A673 (cell line): Measurements from ENCODE around the gene AKAP14. TPM values are rescaled to one million over a fixed set of nuclear protein-coding genes. Genes with fewer than 3 reads are reported as not detected.
"Not testable (repeated sequence)": the region's sequence is repeated elsewhere in the genome, so short reads cannot be mapped to it uniquely, and the experiment has no call there.

Experiments
- BruUV-seq: library from RNA; stranded (reverse); fragments of 400-500 nt; replicated peaks from 2 replicates; lab custom pipeline; 2021; lab: Mats Ljungman, UMichigan
- CTCF ChIA-PET: fragments of 300-600 bp; sonication (Branson Sonifier 250); formaldehyde crosslinking; loops from one replicate; lab custom pipeline; 2022; ENCODE audit warnings: antibody characterized with exemption; lab: Charles Lee
- POLR2A ChIA-PET: fragments of 300-600 bp; sonication (Branson Sonifier 250); formaldehyde crosslinking; loops from one replicate; lab custom pipeline; 2022; ENCODE audit warnings: antibody characterized with exemption; ENCODE audit not compliant: low non-redundant PET; lab: Charles Lee
- DNase-seq: peaks from one replicate; pipeline ENCODE4 v3.0.0-alpha.2; 2015; ENCODE audit warnings: low spot score
- H3K27ac ChIP-seq: fragments of 200-600 bp; sonication (generic); 2 replicates; pipeline ENCODE4 v1.5.1; 2016; ENCODE audit warnings: mixed run types, low read depth, mild to moderate bottlenecking, mixed read lengths, antibody characterized with exemption, low read length; ENCODE audit not compliant: poor library complexity, severe bottlenecking
- H3K27me3 ChIP-seq: fragments of 200-600 bp; sonication (generic); replicated peaks from 2 replicates; pipeline ENCODE4 v1.6.1; 2017; ENCODE audit warnings: mixed run types, low read depth, mild to moderate bottlenecking, mixed read lengths, antibody characterized with exemption, low read length; ENCODE audit not compliant: insufficient read depth, poor library complexity
- H3K36me3 ChIP-seq: fragments of 200-600 bp; sonication (generic); 2 replicates; pipeline ENCODE4 v1.6.1; 2016; ENCODE audit warnings: mixed run types, mild to moderate bottlenecking, mixed read lengths, antibody characterized with exemption, low read length; ENCODE audit not compliant: insufficient read depth, poor library complexity, severe bottlenecking
- H3K4me1 ChIP-seq: fragments of 200-600 bp; sonication (generic); 2 replicates; pipeline ENCODE4 v1.6.1; 2017; ENCODE audit warnings: mixed run types, mild to moderate bottlenecking, mixed read lengths, antibody characterized with exemption, low read length; ENCODE audit not compliant: insufficient read depth, poor library complexity, severe bottlenecking
- H3K4me3 ChIP-seq: fragments of 200-600 bp; sonication (generic); 2 replicates; pipeline ENCODE4 v1.5.1; 2016; ENCODE audit warnings: low read depth, mixed run types, mild to moderate bottlenecking, mixed read lengths, low read length; ENCODE audit not compliant: poor library complexity, severe bottlenecking
- H3K9me3 ChIP-seq: fragments of 200-600 bp; sonication (generic); 2 replicates; pipeline ENCODE4 v1.6.1; 2016; ENCODE audit warnings: mixed run types, low read depth, mild to moderate bottlenecking, mixed read lengths, antibody characterized with exemption, low read length; ENCODE audit not compliant: poor library complexity, severe bottlenecking
- CTCF ChIP-seq: fragments of 300-800, 200-600 bp; sonication (generic); conservative IDR thresholded peaks from 2 replicates; pipeline ENCODE4 v1.5.1; 2017; ENCODE audit warnings: low read depth, mild to moderate bottlenecking, antibody characterized with exemption, low read length, moderate library complexity, mixed read lengths
- EZH2 ChIP-seq: fragments of 200-600 bp; sonication (generic); IDR thresholded peaks from 2 replicates; pipeline ENCODE4 v1.6.1; 2017; ENCODE audit warnings: borderline replicate concordance, low read depth, mild to moderate bottlenecking, mixed read lengths, antibody characterized with exemption, low read length; ENCODE audit not compliant: poor library complexity, severe bottlenecking
- intact Hi-C: fragments of 100-400 bp; cut with micrococcal nuclease; formaldehyde crosslinking; loops from one replicate; pipeline ENCODE4 v1.10.0; 2022; ENCODE audit not compliant: unreplicated experiment
- total RNA-seq: library from RNA; stranded (reverse); gene quantifications from 2 replicates; pipeline ENCODE4 v1.2.3, GENCODE V29; 2021

The AKAP14 gene
- total RNA-seq, 1 experiment from 2014 or later, result not detected

- Histone ChIP-seq H3K9me3 (no peaks in the 10 kb centered on the region), H3K36me3 (no peaks in the 10 kb centered on the region), H3K27me3 (no peaks in the 10 kb centered on the region), H3K27ac (no peak overlapping the region), H3K4me1 (no peaks in the 10 kb centered on the region), H3K4me3 (no peak overlapping the region)
- no peak for DNase-seq
- POLR2A ChIA-PET, result no interaction called here
- no peak for TF ChIP-seq EZH2
- no peak for TF ChIP-seq CTCF
- BruUV-seq, result no TSS peak
- CTCF ChIA-PET, result no interaction called here
- intact Hi-C loops, result no loop called here
Measured at GRCh38 chrX:119917877-119918276, 22.2 kb downstream of the AKAP14 start.

GRCh38 chrX:119919835-119920585 is 24.3 kb downstream of the AKAP14 start:
- no peaks in the 10 kb centered on the region for H3K27me3 ChIP-seq
- H3K36me3 ChIP-seq, result no peaks in the 10 kb centered on the region
- no peak for DNase-seq
- no peaks in the 10 kb centered on the region for H3K4me1 ChIP-seq
- intact Hi-C loops, result no loop called here
- H3K9me3 ChIP-seq, result no peaks in the 10 kb centered on the region
- no peak overlapping the region for H3K27ac ChIP-seq
- no peak for TF ChIP-seq CTCF
- no peak for TF ChIP-seq EZH2
- no peak overlapping the region for H3K4me3 ChIP-seq
- BruUV-seq, result no TSS peak
- ChIA-PET POLR2A (no interaction called here), CTCF (no interaction called here)

- H3K4me1 ChIP-seq, intact Hi-C loops, H3K36me3 ChIP-seq, H3K27me3 ChIP-seq, CTCF ChIA-PET, H3K27ac ChIP-seq, H3K9me3 ChIP-seq, H3K4me3 ChIP-seq, DNase-seq, BruUV-seq, POLR2A ChIA-PET: not testable (repeated sequence)
Measured at GRCh38 chrX:119922391-119922790, 26.7 kb downstream of the AKAP14 start.
